ENCODE results near the gene SRF. TPM values are rescaled to one million over a fixed set of nuclear protein-coding genes. Genes with fewer than 3 reads are reported as not detected.

SRF gene
- total and polyA plus RNA-seq, 12 donors = 30.5 to 94.3 (median 69.6) TPM

DNA sequence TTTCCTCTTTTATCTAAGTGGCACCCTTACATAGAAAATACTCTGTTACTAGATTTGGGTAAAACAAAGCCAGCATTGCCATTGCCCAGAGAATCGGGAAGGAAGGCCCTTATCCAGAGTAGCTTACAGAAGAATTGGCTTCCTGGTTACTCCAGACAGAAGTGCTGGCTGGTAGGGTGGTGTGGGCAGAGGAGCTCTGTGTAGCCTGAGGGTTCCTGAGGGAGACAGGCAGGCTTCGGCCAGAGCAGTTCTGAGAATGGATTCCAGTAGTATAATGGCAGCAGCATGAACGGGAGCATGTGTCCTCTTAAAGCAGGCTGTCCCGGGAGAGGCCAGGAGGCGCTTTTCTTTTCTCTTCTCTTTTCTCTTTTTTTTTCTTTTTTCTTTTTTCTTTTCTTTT lies 22.9 kb downstream of the SRF start:
- DNase-seq (no peak), ATAC-seq (no peak)
- no peak overlapping the region for H3K4me3 ChIP-seq
- 91 to 96% methylated on average over 5 of the region's 5 CpGs for WGBS, 2 donors
- peaks cover 0 to 96% (median 45%) of the 10 kb centered on the region in 9 donors for H3K36me3 ChIP-seq
- TF ChIP-seq, protein P1, sequence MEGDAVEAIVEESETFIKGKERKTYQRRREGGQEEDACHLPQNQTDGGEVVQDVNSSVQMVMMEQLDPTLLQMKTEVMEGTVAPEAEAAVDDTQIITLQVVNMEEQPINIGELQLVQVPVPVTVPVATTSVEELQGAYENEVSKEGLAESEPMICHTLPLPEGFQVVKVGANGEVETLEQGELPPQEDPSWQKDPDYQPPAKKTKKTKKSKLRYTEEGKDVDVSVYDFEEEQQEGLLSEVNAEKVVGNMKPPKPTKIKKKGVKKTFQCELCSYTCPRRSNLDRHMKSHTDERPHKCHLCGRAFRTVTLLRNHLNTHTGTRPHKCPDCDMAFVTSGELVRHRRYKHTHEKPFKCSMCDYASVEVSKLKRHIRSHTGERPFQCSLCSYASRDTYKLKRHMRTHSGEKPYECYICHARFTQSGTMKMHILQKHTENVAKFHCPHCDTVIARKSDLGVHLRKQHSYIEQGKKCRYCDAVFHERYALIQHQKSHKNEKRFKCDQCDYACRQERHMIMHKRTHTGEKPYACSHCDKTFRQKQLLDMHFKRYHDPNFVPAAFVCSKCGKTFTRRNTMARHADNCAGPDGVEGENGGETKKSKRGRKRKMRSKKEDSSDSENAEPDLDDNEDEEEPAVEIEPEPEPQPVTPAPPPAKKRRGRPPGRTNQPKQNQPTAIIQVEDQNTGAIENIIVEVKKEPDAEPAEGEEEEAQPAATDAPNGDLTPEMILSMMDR (IDR thresholded peaks at IDR 0.05) = no peak
- H3K4me1 ChIP-seq = peaks cover 0 to 13% (median 2%) of the 10 kb centered on the region in 9 donors
- no peak overlapping the region for H3K27ac ChIP-seq
- H3K9me3 ChIP-seq = no peaks in the 10 kb centered on the region
- intact Hi-C loops (cut with DNase I) = no loop called here
- no peaks in the 10 kb centered on the region for H3K27me3 ChIP-seq

DNA sequence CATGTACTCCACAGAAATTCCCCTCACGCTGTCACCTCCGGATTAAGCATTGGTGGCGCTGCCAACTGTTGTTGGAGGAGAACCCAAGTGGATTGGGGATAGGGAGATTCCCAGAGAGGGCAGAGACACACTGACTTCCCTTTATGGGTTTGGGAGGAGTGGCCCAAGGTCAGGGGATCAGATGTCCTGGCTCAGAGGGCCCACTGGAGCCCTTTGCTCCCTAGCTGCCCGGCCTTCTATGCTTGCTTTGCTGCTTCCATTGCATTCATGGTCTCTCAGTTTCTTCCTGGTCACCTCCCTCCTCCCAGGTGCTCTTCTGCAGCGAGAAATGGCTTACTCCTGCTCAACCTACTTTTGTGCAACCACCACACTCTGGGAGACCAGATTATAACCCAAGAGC lies 25.3 kb downstream of the SRF start:
- ATAC-seq = no peak

DNA sequence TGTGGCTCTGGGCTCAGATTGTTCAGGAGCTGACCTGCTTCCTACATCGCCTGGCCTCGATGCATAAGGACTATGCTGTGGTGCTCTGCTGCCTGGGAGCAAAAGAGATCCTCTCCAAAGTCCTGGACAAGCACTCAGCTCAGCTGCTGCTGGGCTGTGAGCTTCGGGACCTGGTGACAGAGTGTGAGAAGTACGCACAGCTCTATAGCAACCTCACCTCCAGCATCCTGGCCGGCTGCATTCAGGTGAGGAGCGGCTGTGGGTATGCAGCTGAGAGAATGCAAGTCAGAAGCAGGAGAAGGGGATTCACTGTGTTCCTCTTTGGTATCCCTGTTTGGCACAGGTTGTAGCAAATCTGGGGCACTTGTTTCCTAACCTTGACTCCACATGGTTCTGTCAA lies 28.8 kb downstream of the SRF start:
- Histone ChIP-seq H3K27ac (no peak overlapping the region), H3K9me3 (no peaks in the 10 kb centered on the region), H3K4me3 (no peak overlapping the region), H3K27me3 (no peaks in the 10 kb centered on the region), H3K4me1 (no peaks in the 10 kb centered on the region), H3K36me3 (peaks cover 0 to 88% (median 33%) of the 10 kb centered on the region in 9 donors)
- 90 to 92% methylated on average over 6 of the region's 6 CpGs for WGBS, 2 donors
- ATAC-seq (no peak), DNase-seq (no peak)
- TF ChIP-seq, protein P1 (IDR thresholded peaks at IDR 0.05) = no peak
- intact Hi-C loops (cut with DNase I) = no loop called here

More for the DNA sequence above, 25.3 kb downstream of the SRF start:
- no peak for DNase-seq
- intact Hi-C loops (cut with DNase I) = no loop called here
- H3K27me3 ChIP-seq = no peaks in the 10 kb centered on the region
- peaks cover 0 to 100% (median 45%) of the 10 kb centered on the region in 9 donors for H3K36me3 ChIP-seq
- 71 to 74% methylated on average over 5 of the region's 5 CpGs for WGBS, 2 donors
- H3K4me1 ChIP-seq = no peaks in the 10 kb centered on the region
- H3K27ac ChIP-seq = no peak overlapping the region
- no peak overlapping the region for H3K4me3 ChIP-seq
- no peaks in the 10 kb centered on the region for H3K9me3 ChIP-seq
- TF ChIP-seq, protein P1 (IDR thresholded peaks at IDR 0.05) = no peak

DNA sequence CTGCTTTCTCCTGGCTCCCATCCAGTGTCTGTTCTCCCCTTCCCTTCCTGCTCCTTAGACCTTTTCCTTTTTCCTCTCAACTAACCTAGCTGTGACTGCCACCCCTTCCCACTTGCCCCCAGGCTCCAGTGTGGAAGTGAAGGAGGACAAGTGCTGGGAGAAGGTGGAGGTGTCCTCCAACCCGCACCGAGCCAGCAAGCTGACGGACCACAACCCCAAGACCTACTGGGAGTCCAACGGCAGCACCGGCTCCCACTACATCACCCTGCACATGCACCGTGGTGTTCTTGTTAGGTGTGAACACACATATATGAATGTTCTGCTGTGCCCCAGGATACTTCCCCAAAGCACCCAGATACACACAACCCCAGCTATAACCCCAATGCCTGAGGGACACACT lies 29.5 kb downstream of the SRF start:
- no peaks in the 10 kb centered on the region for H3K27me3 ChIP-seq
- intact Hi-C loops (cut with DNase I) = no loop called here
- WGBS, 2 donors = 90 to 91% methylated on average over 6 of the region's 6 CpGs
- H3K36me3 ChIP-seq = peaks cover 0 to 88% (median 29%) of the 10 kb centered on the region in 9 donors
- H3K4me1 ChIP-seq = no peaks in the 10 kb centered on the region
- no peak overlapping the region for H3K27ac ChIP-seq
- DNase-seq = no peak
- H3K9me3 ChIP-seq = no peaks in the 10 kb centered on the region
- H3K4me3 ChIP-seq = no peak overlapping the region
- TF ChIP-seq, protein P1 (IDR thresholded peaks at IDR 0.05) = no peak
- no peak for ATAC-seq

All from heart right ventricle (tissue), 16 donors.